ENCODE data around the gene ANXA2.
"Not testable (repeated sequence)": the region's sequence is repeated elsewhere in the genome, so short reads cannot be mapped to it uniquely, and the experiment has no call there.

The ANXA2 gene

DNA sequence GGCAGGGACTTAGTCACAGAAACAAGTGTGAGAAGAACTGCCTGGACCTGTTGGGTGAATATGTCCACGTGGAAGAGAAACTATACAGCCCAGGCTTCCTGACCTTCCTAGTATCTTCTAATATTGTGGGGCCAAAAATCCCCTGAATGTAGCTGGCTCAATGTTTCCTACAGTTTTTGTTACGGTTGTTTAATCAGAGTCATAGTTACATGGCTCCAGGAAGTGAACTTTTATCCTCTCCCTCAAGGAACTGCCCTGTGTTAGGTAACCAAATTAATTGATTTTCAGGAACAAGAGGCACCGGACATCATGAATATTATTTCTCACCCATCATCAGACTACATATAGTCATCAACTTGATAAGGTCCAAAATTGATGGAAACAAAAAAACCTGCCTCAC lies 59.0 kb downstream of the ANXA2 start:
- no peak for DNase-seq

DNA sequence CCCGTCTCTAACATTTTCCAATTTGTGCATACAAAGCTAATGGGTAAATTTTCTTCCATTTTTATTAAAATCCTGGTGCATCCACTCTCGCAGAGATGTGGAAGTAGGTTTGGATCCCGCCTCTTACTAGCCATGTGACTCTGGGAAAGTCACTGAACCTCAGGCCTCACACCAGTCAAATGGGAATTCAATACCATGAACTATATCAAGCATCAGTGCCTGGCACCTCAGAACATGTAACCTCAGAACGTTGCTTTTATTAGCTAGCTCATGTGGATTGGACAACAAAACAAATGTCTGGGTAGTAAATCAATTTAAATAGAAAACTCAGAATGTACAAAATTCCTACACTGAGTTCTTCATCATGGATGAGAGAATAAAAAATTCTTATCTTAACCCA lies 60.7 kb downstream of the ANXA2 start:
- no peak for DNase-seq

GRCh38 chr15:60335296-60335695 lies 62.5 kb downstream of the ANXA2 start:
- DNase-seq, result not testable (repeated sequence)

- DNase-seq, result no peak
Observed at GRCh38 chr15:60328852-60329443, 68.8 kb downstream of the ANXA2 start.

- DNase-seq, result no peak
Observed at GRCh38 chr15:60326824-60327654, 70.7 kb downstream of the ANXA2 start.

- no peak for DNase-seq
Observed at GRCh38 chr15:60326343-60326742, 71.4 kb downstream of the ANXA2 start.

- no peak for DNase-seq
Observed at GRCh38 chr15:60325905-60326304, 71.9 kb downstream of the ANXA2 start.

DNA sequence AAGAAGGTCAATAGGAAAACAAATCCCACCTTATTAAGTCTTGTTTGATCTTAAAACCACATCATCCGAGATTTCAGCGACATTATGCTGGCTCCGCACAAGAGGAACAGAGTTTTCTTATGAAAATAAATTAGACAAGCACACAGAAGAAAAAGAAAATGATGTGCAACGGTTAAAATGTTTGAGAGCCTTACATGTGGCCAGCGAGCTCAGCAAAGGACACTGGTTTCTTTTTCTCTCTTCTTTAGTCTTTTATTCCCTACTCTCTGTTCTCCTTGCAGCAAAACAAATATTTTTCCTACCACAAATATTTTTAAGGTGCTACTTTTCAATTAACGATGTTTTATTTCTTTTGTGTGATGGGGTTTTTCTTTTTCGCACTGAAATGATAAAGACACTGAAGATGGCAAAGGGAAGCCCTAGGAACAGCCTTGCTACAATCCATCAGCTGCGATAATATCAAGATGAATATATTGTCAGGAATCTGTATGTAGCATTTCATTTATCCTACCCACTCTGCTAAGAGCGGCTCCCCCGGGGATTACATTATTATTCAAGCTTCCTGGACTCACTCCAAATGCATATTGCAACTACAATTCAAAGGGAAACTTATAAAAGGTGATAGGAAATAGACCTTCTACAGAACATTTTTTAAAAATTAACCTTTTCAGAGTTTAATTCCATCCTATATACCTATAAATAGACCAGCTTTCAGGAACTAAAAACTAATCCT lies 72.9 kb downstream of the ANXA2 start:
- no peak for DNase-seq

DNA sequence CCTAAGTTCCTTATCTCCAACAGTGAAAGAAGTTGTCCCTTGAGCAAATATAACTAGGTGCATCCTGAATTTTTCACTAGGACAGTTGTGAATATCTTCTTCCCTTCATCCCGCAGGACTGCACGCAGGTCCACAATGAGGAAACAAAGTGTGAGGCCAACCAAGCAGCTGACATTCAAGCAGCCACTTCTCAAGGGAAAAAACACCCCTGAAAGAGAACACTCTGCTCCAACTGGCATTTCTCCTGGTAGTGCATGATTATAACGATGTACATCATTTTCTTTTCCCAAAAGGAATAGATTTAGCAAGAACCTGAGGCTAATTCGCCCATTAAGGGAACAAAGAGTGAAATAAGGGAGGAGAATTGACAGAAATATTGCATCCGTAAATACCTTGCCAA lies 74.5 kb downstream of the ANXA2 start:
- no peak for DNase-seq

DNA sequence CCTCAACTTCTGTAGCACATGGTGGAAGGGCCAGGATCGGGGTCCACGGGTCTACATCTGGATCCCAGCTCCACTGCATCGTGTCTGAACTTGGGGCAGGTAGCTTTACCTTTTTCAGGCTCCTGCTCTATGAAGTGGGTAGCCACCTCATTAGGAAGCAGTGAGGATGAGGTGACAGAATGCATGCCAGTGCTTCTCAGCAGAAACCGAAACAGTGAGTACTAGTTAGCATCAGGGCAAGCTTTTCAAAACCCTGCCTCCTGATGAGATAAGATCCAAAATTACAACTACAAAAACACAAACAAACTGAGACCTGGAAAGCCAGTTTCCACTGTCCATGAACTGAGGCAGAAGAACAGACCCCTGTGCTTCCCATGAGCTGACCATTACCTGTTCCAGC lies 77.4 kb downstream of the ANXA2 start:
- DNase-seq, result no peak

GRCh38 chr15:60318216-60318867 lies 79.4 kb downstream of the ANXA2 start:
- DNase-seq, result no peak

DNA sequence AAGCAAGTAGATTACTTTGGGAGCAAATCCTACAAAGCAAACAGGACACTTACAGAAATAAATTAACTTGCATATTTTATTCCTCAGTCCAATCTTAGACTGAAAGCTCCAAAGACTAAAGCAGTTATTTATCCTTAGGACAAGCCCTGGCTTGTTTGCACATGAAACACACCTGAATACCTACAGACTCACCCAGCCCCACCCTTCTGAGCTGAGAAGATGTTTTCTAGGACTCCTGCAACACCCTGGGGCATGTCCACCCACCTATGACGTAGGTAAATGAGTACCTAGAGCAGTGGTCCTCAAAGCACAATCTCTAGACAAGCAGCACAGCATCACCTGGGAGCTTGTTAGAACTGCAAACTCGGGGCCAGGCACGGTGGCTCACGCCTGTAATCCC lies 80.8 kb downstream of the ANXA2 start:
- no peak for DNase-seq

GRCh38 chr15:60315878-60316277 lies 81.9 kb downstream of the ANXA2 start:
- DNase-seq, result no peak

DNA sequence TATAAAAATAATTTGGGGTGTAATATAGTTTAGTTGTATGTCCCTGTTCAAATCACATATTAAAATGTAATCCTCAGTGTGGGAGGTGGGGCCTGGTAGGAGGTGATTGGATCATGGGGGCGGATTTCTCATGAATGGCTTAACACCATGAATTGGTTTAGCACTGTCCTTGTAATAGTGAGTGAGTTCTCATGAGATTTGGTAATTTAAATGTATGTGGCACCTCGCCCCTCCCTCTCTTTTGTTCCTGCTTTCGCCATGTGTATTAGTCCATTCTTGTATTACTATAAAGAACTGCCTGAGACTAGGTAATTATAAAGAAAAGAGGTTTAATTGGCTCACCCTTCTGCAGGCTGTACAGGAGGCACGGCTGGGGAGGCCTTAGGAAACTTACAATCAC lies 83.9 kb downstream of the ANXA2 start:
- no peak for DNase-seq

- no peak for DNase-seq
Observed at GRCh38 chr15:60307034-60307433, 90.8 kb downstream of the ANXA2 start.

- DNase-seq, result no peak
Observed at GRCh38 chr15:60301024-60301423, 96.8 kb downstream of the ANXA2 start.

GRCh38 chr15:60299452-60300047 lies 98.2 kb downstream of the ANXA2 start:
- DNase-seq, result no peak

Measured in cortex of kidney (tissue), 1 donor.